Psoas muscle (tissue), 8 donors: ENCODE data around the gene NIFK. TPM values are rescaled to one million over a fixed set of nuclear protein-coding genes. Genes with fewer than 3 reads are reported as not detected.

ENCODE experiments used
- ATAC-seq, 4 donors: fragments of 200-7000 bp; cut with Tn5 transposase; one replicate each; pipeline ENCODE4 v1.9.1; 2020; ENCODE audit warnings: moderate library complexity in 3 of 4, mild to moderate bottlenecking in 2 of 4
- DNase-seq, 2 donors: peaks; one replicate each; pipeline ENCODE4 v3.0.0-alpha.2; 2020
- H3K27ac ChIP-seq: fragments of 200-600 bp; one replicate; pipeline ENCODE4 v1.8.0; 2022
- H3K27me3 ChIP-seq, 3 donors: fragments of 200-600 bp in 1 of 3; one replicate each; pipeline versions ENCODE4 v1.6.1 to v1.8.0; 2013 to 2022; ENCODE audit warnings: low read length in 2 of 3, mild to moderate bottlenecking in 2 of 3, moderate library complexity in 1 of 3; ENCODE audit not compliant: insufficient read depth in 3 of 3
- H3K36me3 ChIP-seq, 2 donors: fragments of 200-600 bp in 1 of 2; one replicate each; pipeline versions ENCODE4 v1.6.1 to v1.8.0; 2013 to 2022; ENCODE audit warnings: low read depth in 1 of 2, mild to moderate bottlenecking in 1 of 2, moderate library complexity in 1 of 2; ENCODE audit not compliant: insufficient read depth in 1 of 2
- H3K4me1 ChIP-seq: fragments of 200-600 bp; one replicate; pipeline ENCODE4 v1.8.0; 2022
- H3K4me3 ChIP-seq: fragments of 200-600 bp; one replicate; pipeline ENCODE4 v1.8.0; 2022; ENCODE audit warnings: mild to moderate bottlenecking
- H3K9me3 ChIP-seq: fragments of 200-600 bp; one replicate; pipeline ENCODE4 v1.8.0; 2022
- CTCF ChIP-seq: fragments of 200-600 bp; IDR thresholded peaks from one replicate; pipeline ENCODE4 v1.8.0; 2022; ENCODE audit warnings: antibody characterized with exemption
- WGBS, 3 donors: extraction: QIAGEN DNeasy Blood & Tissue Kit; methylation state at CpG; one replicate each; pipeline versions ENCODE4 v1.1.6 to v1.1.7; 2013; 5-methylcytosine and 5-hydroxymethylcytosine counted together
- intact Hi-C, 2 donors: fragments of 100-400 bp; cut with DNase I; formaldehyde crosslinking; loops; one replicate each; pipeline versions ENCODE4 v1.11.0 to v1.14.2; 2022
- polyA plus RNA-seq, 3 donors: library from polyadenylated mRNA; stranded (reverse); fragments of 200-250 nt; gene quantifications; one replicate each; pipeline ENCODE4 v1.2.3, GENCODE V29; 2013
- total RNA-seq, 4 donors: library from RNA; stranded (reverse); fragmentation: NEBNext Ultra II Directional in 2 of 4; extraction: Animal tissue kit (Norgen Biotek cat#: 25700) in 2 of 4; gene quantifications; one replicate each; pipeline versions ENCODE4 v1.2.1 to v1.2.4, GENCODE V29; 2021 to 2023
- donor health status: healthy with polysubstance abuse.
- donor health status: DM: no; HTN: no; CAD: no; lungs with moderate emphysema.
- donor health status: Bipolar disorder and iron deficiency.
- donor health status: healthy.
- donor health status: DM: yes; HTN: yes; CAD: no.
- donor health status: DM: no; HTN: no; CAD: no.
- donor health status: DM: no; HTN: no; CAD: no.
- donor health status: DM: yes; HTN: yes; CAD: no.

Gene NIFK
- total and polyA plus RNA-seq, 7 donors = 46.5 to 116 (median 49.2) TPM

- peaks cover 4 to 69% of the 10 kb centered on the region in 2 donors for H3K36me3 ChIP-seq
- TF ChIP-seq CTCF = no peak
- intact Hi-C loops = no loop called here
Measured at GRCh38 chr2:121727332-121727731, 9.3 kb downstream of the NIFK start.

GRCh38 chr2:121723316-121723715 is 13.4 kb downstream of the NIFK start:
- intact Hi-C loops = no loop called here
- 76 to 90% (median 83%) methylated on average over 5 of the region's 5 CpGs for WGBS, 3 donors
- no peaks in the 10 kb centered on the region for H3K9me3 ChIP-seq
- peaks cover 4 to 29% of the 10 kb centered on the region in 2 donors for H3K36me3 ChIP-seq
- H3K4me1 ChIP-seq = peaks cover 19% of the 10 kb centered on the region
- no peak for TF ChIP-seq CTCF
- H3K4me3 ChIP-seq = no peak overlapping the region
- DNase-seq (no peak), ATAC-seq (no peak)
- H3K27me3 ChIP-seq = no peaks in the 10 kb centered on the region
- peak overlapping the region; percentile 75 for H3K27ac ChIP-seq

More at GRCh38 chr2:121727332-121727731, 9.3 kb downstream of the NIFK start:
- H3K4me3 ChIP-seq = no peak overlapping the region
- H3K4me1 ChIP-seq = peaks cover 11% of the 10 kb centered on the region
- DNase-seq = no peak
- no peak overlapping the region for H3K27ac ChIP-seq
- H3K9me3 ChIP-seq = no peaks in the 10 kb centered on the region
- ATAC-seq = no peak
- WGBS, 3 donors = 86 to 96% (median 89%) methylated on average over 2 of the region's 2 CpGs
- H3K27me3 ChIP-seq = no peaks in the 10 kb centered on the region

- ATAC-seq = peak; percentile 85 to 93 (median 92)
- DNase-seq = no peak
Measured at GRCh38 chr2:121722479-121722878, 14.2 kb downstream of the NIFK start.

GRCh38 chr2:121721926-121722325 is 14.7 kb downstream of the NIFK start:
- H3K27ac ChIP-seq = peak overlapping the region; percentile 75
- H3K4me3 ChIP-seq = no peak overlapping the region
- H3K36me3 ChIP-seq = peaks cover 0 to 15% of the 10 kb centered on the region in 2 donors
- H3K27me3 ChIP-seq = no peaks in the 10 kb centered on the region
- ATAC-seq (peak; percentile 48 to 84 (median 68)), DNase-seq (peak in 1 of 2 donors; percentile 39)
- H3K9me3 ChIP-seq = no peaks in the 10 kb centered on the region
- 35 to 50% (median 36%) methylated on average over 8 of the region's 8 CpGs for WGBS, 3 donors
- intact Hi-C loops = loop anchor here in 1 of 2 donors (2.0 kb wide), 1 partner anchor 189 kb away; no protein-coding TSS in a partner anchor
- peaks cover 22% of the 10 kb centered on the region for H3K4me1 ChIP-seq
- TF ChIP-seq CTCF = no peak

More at GRCh38 chr2:121722479-121722878, 14.2 kb downstream of the NIFK start:
- peak overlapping the region; percentile 75 for H3K27ac ChIP-seq
- no peak overlapping the region for H3K4me3 ChIP-seq
- H3K36me3 ChIP-seq = peaks cover 4 to 20% of the 10 kb centered on the region in 2 donors
- no peak for TF ChIP-seq CTCF
- 56 to 68% (median 57%) methylated on average over 5 of the region's 5 CpGs for WGBS, 3 donors
- no peaks in the 10 kb centered on the region for H3K27me3 ChIP-seq
- intact Hi-C loops = no loop called here
- H3K9me3 ChIP-seq = no peaks in the 10 kb centered on the region
- H3K4me1 ChIP-seq = peaks cover 19% of the 10 kb centered on the region

- Histone ChIP-seq H3K9me3 (no peaks in the 10 kb centered on the region), H3K27ac (peak overlapping the region; percentile 76), H3K36me3 (no peaks in the 10 kb centered on the region), H3K4me3 (no peak overlapping the region), H3K27me3 (no peaks in the 10 kb centered on the region), H3K4me1 (peaks cover 20% of the 10 kb centered on the region)
- no peak for DNase-seq
- TF ChIP-seq CTCF = no peak
- intact Hi-C loops = loop anchor here (5.0 kb wide), 4 partner anchors 65 to 315 kb away; partner anchors contain the start of gene RNU4ATAC (in 1 of the 2)
- no peak for ATAC-seq
- WGBS, 3 donors = 95 to 98% (median 97%) methylated on average over 6 of the region's 6 CpGs
Measured at GRCh38 chr2:121717529-121717928, 19.1 kb downstream of the NIFK start.
